Coronary artery (tissue), 2 donors: ENCODE data around the gene GLT1D1.

ENCODE experiments used
- DNase-seq: peaks from one replicate; pipeline ENCODE4 v3.0.0-alpha.2; 2017; ENCODE audit warnings: low spot score
- H3K27ac ChIP-seq, 2 donors: fragments of 200-600 bp; sonication (generic); one replicate each; pipeline ENCODE4 v1.5.1; 2016 to 2019
- H3K4me3 ChIP-seq: fragments of 200-600 bp; sonication (generic); 2 replicates; pipeline ENCODE4 v1.5.1; 2016; ENCODE audit warnings: mild to moderate bottlenecking, moderate library complexity
- CTCF ChIP-seq: fragments of 200-600 bp; sonication (generic); IDR thresholded peaks from one replicate; pipeline ENCODE4 v1.5.1; 2019; ENCODE audit warnings: antibody characterized with exemption

Gene GLT1D1

GRCh38 chr12:128823216-128823915, 29.9 kb upstream of the GLT1D1 start:
- no peak for TF ChIP-seq CTCF
- DNase-seq, result no peak
- peak overlapping the region; percentile 73 to 93 for H3K27ac ChIP-seq
- peak overlapping the region; percentile 100 for H3K4me3 ChIP-seq

- Histone ChIP-seq H3K4me3 (peak within 1 kb of the TSS; percentile 100), H3K27ac (peak within 1 kb of the TSS; percentile 73 to 93)
- DNase-seq, result peak; percentile 97
- no peak for TF ChIP-seq CTCF
Observed at GRCh38 chr12:128823916-128824839, 29.1 kb upstream of the GLT1D1 start, which contains the start of gene SLC15A4. SLC15A4 (minus strand) TSS chr12:128823958; CDS start chr12:128823943, 15 bp downstream.

- Histone ChIP-seq H3K4me3 (no peak overlapping the region), H3K27ac (no peak overlapping the region)
- no peak for DNase-seq
- TF ChIP-seq CTCF, result no peak
Observed at GRCh38 chr12:128825835-128826234, 27.4 kb upstream of the GLT1D1 start.

GRCh38 chr12:128827724-128828123, 25.6 kb upstream of the GLT1D1 start:
- no peak for TF ChIP-seq CTCF
- no peak overlapping the region for H3K4me3 ChIP-seq
- no peak overlapping the region for H3K27ac ChIP-seq
- DNase-seq, result no peak

DNA sequence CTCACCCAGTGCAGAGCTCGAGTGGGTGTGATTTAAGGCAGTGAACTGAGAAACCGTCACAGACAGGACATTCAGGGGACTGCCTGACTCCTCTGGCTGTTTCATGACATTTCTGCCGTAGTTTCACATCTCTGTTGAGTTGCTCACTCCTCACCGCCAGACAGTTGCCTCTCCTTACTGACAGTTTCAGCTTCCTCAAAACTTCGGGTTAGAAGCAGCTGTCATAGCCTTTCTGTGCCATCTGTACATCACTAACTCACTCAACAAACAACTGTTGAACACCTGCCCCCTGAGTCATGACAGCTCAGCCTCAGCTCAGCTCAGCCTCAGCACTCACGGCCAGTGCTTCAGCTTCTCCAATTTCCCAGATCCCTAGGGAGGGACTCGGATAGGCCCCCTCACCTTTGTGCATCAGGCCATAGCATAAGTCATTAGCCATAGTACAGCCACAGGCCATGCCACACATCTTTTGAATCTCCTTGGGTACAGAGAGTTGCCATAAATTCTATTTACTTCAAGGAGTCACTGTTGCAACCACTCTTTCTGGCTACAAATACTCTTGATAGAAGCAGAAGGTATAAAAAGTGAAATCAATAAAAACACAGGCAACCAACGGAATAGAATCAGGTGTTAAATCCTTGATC, 23.3 kb upstream of the GLT1D1 start:
- TF ChIP-seq CTCF, result no peak
- H3K4me3 ChIP-seq, result no peak overlapping the region
- no peak overlapping the region for H3K27ac ChIP-seq
- no peak for DNase-seq

GRCh38 chr12:128830505-128830893, 22.8 kb upstream of the GLT1D1 start:
- TF ChIP-seq CTCF, result no peak
- no peak for DNase-seq
- no peak overlapping the region for H3K27ac ChIP-seq
- H3K4me3 ChIP-seq, result no peak overlapping the region
